GM06990 (cell line): Measurements from ENCODE around the gene DCXR.

Experiments
- DNase-seq: peaks from one replicate; pipeline ENCODE4 v3.0.0-alpha.2; 2011; ENCODE audit not compliant: insufficient read length; ENCODE audit errors: extremely low read depth
- H3K27me3 ChIP-seq: replicated peaks from 2 replicates; pipeline ENCODE4 v1.6.0; 2011; ENCODE audit warnings: low read length; ENCODE audit not compliant: control insufficient read depth, insufficient read depth
- H3K36me3 ChIP-seq: 2 replicates; pipeline ENCODE4 v1.5.1; 2011; ENCODE audit warnings: low read length; ENCODE audit not compliant: control insufficient read depth, insufficient read depth
- H3K4me3 ChIP-seq: replicated peaks from 2 replicates; pipeline ENCODE4 v1.5.1; 2011; ENCODE audit warnings: low read depth, mild to moderate bottlenecking, control low read depth, low read length
- TF ChIP-seq, protein P1 (sequence below): IDR thresholded peaks from 2 replicates; pipeline ENCODE4 v1.5.1; 2011; ENCODE audit warnings: low read length, control low read depth, mild to moderate bottlenecking, inconsistent platforms; ENCODE audit not compliant: insufficient read depth, poor library complexity, severe bottlenecking

The DCXR gene

DNA sequence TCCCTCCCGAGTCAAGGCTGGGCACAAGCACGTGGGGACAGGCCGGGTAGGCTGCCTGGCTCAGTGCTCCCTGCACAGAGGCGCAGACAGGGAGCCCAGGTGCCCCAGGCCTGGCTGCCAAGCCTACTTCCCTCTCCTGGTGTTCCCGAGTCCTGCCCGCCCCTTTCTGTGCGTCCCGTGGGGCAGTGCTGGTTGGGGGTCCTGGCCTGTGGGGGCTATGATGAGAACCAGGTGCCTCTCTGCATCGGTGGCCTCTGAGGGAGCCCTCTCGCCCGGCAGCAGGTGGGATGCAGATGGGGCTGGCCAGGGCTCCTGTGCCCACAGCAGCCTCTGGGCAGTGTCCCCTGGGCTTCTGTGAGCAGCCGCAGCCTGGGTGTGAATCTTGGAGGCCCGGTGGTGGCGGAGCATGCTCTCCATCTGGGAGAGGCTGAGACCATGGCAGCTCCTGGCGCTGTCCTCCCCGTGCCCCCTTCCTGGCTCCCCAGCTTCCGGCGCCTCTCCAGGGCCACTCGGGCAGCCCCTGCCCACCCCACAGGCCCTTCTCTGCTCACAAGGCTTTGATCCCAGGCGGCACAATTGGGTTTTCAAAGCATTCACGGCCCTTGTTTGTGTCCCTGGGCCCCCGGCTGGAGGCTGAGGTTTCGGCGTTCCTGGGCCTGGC, 22.1 kb downstream of the DCXR start:
- no peaks in the 10 kb centered on the region; the same call in none of the 2 replicates for H3K36me3 ChIP-seq
- DNase-seq = no peak
- no peak overlapping the region for H3K4me3 ChIP-seq
- H3K27me3 ChIP-seq = no peaks in the 10 kb centered on the region
- TF ChIP-seq, protein P1, sequence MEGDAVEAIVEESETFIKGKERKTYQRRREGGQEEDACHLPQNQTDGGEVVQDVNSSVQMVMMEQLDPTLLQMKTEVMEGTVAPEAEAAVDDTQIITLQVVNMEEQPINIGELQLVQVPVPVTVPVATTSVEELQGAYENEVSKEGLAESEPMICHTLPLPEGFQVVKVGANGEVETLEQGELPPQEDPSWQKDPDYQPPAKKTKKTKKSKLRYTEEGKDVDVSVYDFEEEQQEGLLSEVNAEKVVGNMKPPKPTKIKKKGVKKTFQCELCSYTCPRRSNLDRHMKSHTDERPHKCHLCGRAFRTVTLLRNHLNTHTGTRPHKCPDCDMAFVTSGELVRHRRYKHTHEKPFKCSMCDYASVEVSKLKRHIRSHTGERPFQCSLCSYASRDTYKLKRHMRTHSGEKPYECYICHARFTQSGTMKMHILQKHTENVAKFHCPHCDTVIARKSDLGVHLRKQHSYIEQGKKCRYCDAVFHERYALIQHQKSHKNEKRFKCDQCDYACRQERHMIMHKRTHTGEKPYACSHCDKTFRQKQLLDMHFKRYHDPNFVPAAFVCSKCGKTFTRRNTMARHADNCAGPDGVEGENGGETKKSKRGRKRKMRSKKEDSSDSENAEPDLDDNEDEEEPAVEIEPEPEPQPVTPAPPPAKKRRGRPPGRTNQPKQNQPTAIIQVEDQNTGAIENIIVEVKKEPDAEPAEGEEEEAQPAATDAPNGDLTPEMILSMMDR = no peak

DNA sequence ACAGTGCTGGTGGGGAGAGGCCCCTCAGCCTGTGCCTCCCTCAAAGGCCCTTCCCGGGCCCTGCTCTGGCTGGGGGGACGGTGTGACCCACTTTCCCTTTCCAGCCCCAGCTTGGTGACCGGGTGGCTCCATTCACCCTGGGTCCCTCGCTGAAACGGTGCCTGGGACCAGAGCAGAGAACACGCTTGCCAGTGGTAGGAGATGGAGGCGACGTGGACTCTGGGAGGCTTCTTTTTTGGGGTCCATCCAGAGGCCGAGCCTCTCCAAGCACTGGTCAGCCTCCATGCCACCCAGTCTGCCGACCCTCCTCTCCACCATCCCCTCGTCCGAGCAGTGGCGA, 22.6 kb downstream of the DCXR start:
- DNase-seq = no peak
- H3K27me3 ChIP-seq = no peaks in the 10 kb centered on the region
- H3K36me3 ChIP-seq = no peaks in the 10 kb centered on the region; the same call in none of the 2 replicates
- TF ChIP-seq, protein P1 = no peak
- no peak overlapping the region for H3K4me3 ChIP-seq

DNA sequence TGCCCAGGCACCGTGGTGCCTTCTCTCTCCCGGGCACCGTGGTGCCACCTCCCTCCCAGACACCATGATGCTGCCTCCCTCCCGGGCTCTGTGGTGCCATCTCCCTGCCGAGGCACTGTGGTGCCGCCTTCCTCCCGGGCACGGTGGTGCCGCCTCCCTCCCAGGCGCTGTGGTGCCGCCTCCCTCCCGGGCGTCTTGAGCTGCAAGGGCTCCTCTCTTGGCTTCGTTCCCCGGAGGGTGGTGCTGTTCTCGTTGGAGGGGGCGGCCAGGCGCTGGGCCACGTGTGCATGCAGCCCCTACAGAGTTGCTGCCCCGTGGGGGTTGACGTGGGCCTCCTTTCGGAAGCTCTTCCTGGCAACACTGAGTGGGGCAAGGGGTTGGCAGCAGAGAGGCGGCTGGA, 23.1 kb downstream of the DCXR start:
- TF ChIP-seq, protein P1 = no peak
- DNase-seq = no peak
- no peaks in the 10 kb centered on the region for H3K27me3 ChIP-seq
- no peaks in the 10 kb centered on the region; the same call in none of the 2 replicates for H3K36me3 ChIP-seq
- no peak overlapping the region for H3K4me3 ChIP-seq

DNA sequence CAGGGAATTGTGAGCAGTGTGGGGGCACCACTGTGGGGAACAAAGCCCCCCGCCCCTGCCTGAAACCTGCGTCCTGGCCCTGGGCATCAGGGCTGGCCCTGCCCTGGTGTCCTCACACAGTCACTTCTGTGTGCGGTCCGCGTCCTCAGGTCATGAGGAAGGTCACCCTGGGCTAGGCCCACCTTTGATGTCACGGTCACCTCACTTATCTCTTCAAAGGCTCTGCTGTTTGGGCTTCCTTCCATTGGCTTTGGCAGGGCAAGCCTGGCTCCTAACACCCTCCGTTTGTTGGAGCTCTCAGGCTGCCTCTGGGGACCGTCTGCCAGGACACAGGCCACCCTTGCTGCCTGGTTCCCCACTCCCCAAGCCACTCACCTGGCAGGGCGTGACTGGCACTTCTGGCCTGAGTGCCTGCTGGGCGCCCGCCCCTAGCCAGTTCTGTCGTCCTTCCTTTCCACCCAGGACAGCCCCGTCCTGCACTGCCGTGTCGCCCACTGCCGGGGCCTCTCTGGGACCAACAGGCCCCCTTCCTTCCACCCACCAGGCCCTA, 23.6 kb downstream of the DCXR start:
- no peak overlapping the region for H3K4me3 ChIP-seq
- H3K36me3 ChIP-seq = peaks cover 2% of the 10 kb centered on the region
- TF ChIP-seq, protein P1 = no peak
- DNase-seq = no peak
- H3K27me3 ChIP-seq = no peaks in the 10 kb centered on the region

DNA sequence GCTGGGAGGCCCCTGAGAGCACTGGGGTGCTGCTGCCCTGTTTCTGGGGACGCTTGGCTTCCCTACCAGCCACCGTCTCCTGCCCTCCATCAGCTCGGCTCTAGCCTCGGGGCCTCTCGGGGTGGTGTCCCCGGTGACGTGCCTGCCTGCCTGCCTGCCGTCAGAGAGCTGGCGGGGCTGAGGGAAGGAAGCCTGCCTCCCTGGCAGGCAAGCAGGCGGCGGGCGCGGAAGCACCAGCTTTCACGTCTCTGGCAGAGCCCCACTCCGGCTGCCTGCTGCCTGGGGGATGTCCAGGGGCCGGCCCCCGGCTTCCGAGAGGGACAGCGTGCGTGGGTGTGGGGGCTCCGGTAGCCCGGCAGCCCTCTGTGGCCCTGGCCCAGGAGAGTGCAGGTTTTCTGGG, 24.2 kb downstream of the DCXR start:
- no peaks in the 10 kb centered on the region for H3K27me3 ChIP-seq
- no peak for DNase-seq
- H3K36me3 ChIP-seq = peaks cover 2% of the 10 kb centered on the region
- H3K4me3 ChIP-seq = no peak overlapping the region
- TF ChIP-seq, protein P1 = no peak
